ENCODE measurements around the gene SHISA5. TPM values are rescaled to one million over a fixed set of nuclear protein-coding genes. Genes with fewer than 3 reads are reported as not detected.

The SHISA5 gene
- total RNA-seq, 1 experiment from 2014 or later: 174 TPM

GRCh38 chr3:48472673-48472922, 31.4 kb downstream of the SHISA5 start:
- H3K9me3 Mint-ChIP-seq: no peaks in the 10 kb centered on the region; a peak in 1 of 5 replicates
- H3K27me3 Mint-ChIP-seq (ENCODE audit: low read depth): no peaks in the 10 kb centered on the region; the same call in 1 of the 2 replicates
- H2BK15ac ChIP-seq (ENCODE audit: low read depth, low read length): no peak overlapping the region
- no peaks in the 10 kb centered on the region for H3K79me1 ChIP-seq (ENCODE audit: insufficient read depth, low read depth, low read length, poor library complexity, severe bottlenecking)
- H3K18ac ChIP-seq (ENCODE audit: insufficient read length, low read depth, low read length): peak overlapping the region; percentile 97
- DNase-seq: no peak
- no peak for TF ChIP-seq CTCF (conservative IDR thresholded peaks at IDR 0.05)
- peak overlapping the region; percentile 4 for H3K56ac ChIP-seq (ENCODE audit: insufficient read length, low read depth, low read length)
- H3K9ac ChIP-seq (ENCODE audit: extremely low read depth, insufficient read length, low read length): peak overlapping the region; percentile 84
- H3K4me3 Mint-ChIP-seq: peak overlapping the region; percentile 84 to 88
- H4K91ac ChIP-seq (ENCODE audit: insufficient read length, low read depth, low read length): peak overlapping the region; percentile 21
- peak overlapping the region; percentile 75 for H3K27ac ChIP-seq (ENCODE audit: insufficient read length, low read depth, low read length)
- no peaks in the 10 kb centered on the region for H3K27me3 ChIP-seq (ENCODE audit: insufficient read depth, low read length)
- peak overlapping the region; percentile 98 to 99 (median 99) for H3K27ac Mint-ChIP-seq
- no peak overlapping the region; the same call in 1 of the 2 replicates for H3K4ac ChIP-seq (ENCODE audit: low read depth, low read length)
- H3K4me2 ChIP-seq (ENCODE audit: insufficient read depth, insufficient read length, low read length): peak overlapping the region; percentile 67
- H4K5ac ChIP-seq (ENCODE audit: insufficient read length, low read depth, low read length): peak overlapping the region; percentile 45
- H3K36me3 Mint-ChIP-seq (ENCODE audit: insufficient read depth in 1 of 3, low read depth in 3 of 3): peaks cover 14 to 24% (median 22%) of the 10 kb centered on the region in 3 experiments
- H3K4me1 ChIP-seq (ENCODE audit: insufficient read depth, low read length): peaks cover 7% of the 10 kb centered on the region; the same call in 1 of the 2 replicates
- H4K20me1 ChIP-seq (ENCODE audit: control insufficient read depth, insufficient read depth, insufficient read length): no peaks in the 10 kb centered on the region
- no peak overlapping the region for H2BK120ac ChIP-seq (ENCODE audit: low read depth, low read length, poor library complexity, severe bottlenecking)
- no peaks in the 10 kb centered on the region; the same call in 1 of the 2 replicates for H3K79me2 ChIP-seq (ENCODE audit: insufficient read depth, low read length)
- H4K8ac ChIP-seq (replicated peaks; ENCODE audit: insufficient read length, low read depth, low read length): no peak overlapping the region
- WGBS (ENCODE audit: extremely low coverage, insufficient read length, low lambda C conversion rate): no CpG with 5 or more reads among the region's 5 CpGs
- H2BK5ac ChIP-seq (ENCODE audit: insufficient read length, low read length): peak overlapping the region; percentile 30
- H3K23ac ChIP-seq (ENCODE audit: insufficient read length, low read depth, low read length): no peak overlapping the region
- H2BK20ac ChIP-seq (ENCODE audit: low read depth, low read length, poor library complexity, severe bottlenecking): no peak overlapping the region
- no peak overlapping the region for H2AK5ac ChIP-seq (ENCODE audit: insufficient read length, low read length)
- H3K23me2 ChIP-seq (ENCODE audit: insufficient read length, low read depth, low read length, poor library complexity, severe bottlenecking): peaks cover 5% of the 10 kb centered on the region
- no peaks in the 10 kb centered on the region for H3K9me3 ChIP-seq (ENCODE audit: control insufficient read depth, low read depth, low read length)
- peak overlapping the region; percentile 97 for H3K14ac ChIP-seq (ENCODE audit: insufficient read depth, low read length)
- peak overlapping the region; percentile 0 for H2BK12ac ChIP-seq (ENCODE audit: insufficient read length, low read depth, low read length)
- H3K4me1 Mint-ChIP-seq: peaks cover 31 to 37% of the 10 kb centered on the region in 2 experiments
- no peak overlapping the region for H3T11ph ChIP-seq (ENCODE audit: low read length)
- H2AFZ ChIP-seq (ENCODE audit: low read length): no peak overlapping the region

Data from H9 (cell line).